HG03139 (cell line): ENCODE measurements around the gene AMDHD1.
"Not testable (repeated sequence)": the region's sequence is repeated elsewhere in the genome, so short reads cannot be mapped to it uniquely, and the experiment has no call there.

ENCODE experiments used
- ATAC-seq: cut with Tn5 transposase; IDR thresholded peaks from one replicate; pipeline ENCODE4 v1.9.1; 2021; ENCODE audit not compliant: unreplicated experiment

Gene AMDHD1

DNA sequence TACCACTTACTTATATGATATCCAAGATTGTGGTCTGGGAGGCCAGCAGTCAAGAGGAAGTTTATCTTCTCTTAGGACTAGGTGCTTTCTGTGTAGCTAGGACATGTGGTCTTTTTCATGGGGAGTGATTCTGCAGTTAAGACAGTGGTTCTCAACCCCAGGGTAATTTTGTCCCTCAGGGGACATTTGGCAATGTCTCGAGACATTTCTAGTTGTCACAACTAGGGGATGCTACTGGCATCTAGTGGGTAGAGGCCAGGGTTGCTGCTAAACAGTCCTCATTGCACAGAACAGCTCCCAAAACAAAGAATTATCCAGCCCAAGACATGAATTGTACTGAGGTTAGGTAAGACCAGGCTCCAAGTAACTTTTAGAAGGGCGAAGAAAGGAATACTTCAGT, 20.0 kb downstream of the AMDHD1 start:
- no peak for ATAC-seq

DNA sequence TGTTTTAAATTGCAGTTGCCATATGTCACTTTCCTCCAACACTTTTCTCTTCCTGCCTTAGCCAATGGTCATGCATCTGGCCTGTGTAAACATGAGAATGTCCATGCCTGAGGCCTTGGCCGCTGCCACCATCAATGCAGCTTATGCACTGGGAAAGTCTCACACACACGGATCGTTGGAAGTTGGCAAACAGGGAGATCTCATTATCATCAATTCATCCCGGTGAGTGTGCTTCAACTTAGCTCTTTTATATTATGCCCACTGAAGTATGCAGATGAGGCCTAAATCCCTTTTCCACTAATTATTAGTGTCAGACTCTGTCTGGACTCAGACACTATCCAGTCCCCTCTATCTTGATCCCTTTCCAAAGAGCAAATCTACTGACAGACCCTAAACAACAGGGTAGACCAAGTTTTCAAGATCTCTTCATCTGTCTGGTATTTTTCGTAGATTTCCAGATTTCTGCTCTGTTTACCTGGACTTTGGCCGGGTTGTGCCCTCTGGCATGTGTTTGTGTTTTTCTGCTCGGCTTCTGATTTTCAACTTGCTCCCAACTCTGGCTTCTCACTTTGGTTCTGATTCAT, 23.2 kb downstream of the AMDHD1 start:
- no peak for ATAC-seq

DNA sequence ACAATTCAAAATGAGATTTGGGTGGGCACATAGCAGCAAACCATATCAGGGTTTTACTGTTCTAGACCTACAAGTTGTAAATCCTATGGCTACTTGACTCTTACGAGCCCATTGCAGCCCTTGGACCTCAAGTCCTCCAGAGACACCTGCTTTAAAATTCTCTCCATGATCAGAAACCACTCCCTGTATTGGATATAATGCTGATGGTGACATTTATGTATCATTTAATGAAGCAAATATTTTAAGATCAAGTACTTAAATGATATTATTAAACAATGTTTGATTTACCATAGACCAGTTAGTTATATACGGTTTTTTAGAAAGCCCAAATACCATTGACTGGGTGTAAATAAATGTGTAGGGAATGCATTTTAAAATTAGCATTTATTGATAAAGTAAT, 24.2 kb downstream of the AMDHD1 start:
- ATAC-seq, result no peak

DNA sequence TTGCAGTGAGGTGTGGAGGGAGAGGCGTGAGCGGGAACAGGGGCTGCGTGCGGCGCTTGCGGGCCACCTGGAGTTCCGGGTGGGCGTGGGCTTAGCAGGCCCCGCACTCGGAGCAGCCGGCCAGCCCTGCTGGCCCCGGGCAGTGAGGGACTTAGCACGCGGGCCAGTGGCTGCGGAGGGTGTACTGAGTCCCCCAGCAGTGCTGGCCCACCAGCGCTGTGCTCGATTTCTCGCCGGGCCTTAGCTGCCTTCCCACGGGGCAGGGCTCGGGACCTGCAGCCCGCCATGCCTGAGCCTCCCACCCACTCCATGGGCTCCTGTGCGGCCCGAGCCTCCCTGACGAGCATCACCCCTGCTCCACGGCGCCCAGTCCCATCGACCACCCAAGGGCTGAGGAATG, 26.0 kb downstream of the AMDHD1 start:
- ATAC-seq, result not testable (repeated sequence)

DNA sequence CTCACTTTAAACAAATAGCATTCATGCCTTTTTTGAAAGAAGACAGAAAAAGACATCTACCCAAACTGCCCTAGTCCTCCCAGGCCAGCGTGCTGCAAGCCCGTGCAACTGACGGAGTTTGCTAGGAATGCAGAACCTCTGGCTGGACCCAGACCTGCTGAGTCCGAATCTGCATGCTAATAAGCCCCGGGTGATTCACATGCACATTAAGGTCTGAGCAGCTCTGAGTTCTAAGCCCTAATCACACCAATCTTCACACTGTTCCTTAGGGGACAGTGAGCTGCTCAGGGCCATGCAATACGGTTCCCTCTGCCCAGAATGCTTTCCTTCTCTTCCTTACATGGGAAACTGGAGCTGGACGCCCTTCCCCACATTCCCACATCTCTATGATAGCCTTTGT, 27.8 kb downstream of the AMDHD1 start:
- ATAC-seq, result no peak

DNA sequence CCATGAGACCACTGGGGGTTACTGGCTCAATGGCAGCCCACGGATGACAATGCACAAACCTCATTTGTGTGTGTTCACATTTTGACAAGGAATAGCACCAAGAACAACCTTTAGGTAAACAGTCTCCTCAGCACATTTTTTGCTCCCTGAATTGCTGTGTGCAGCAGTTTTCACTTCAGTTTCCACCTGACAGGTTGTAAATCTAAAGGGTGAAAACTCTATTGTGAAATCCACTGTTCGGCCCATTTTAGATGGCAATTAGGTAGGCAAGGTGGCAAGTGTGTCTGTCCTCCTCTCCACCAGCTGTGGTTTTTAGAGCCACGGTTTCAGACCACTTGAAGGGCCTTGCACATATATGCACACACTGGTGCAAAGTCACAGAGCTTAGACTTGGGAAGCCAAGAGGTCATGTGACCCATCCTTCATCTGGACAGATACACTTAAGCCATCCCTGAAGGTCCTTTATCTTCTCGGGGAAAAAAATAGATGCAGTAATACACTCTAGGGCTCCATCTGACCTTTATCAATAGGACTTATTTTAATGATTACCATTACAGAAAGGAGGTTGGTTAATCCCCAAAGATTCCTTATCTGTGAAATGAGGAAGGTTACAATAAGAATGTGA, 29.8 kb downstream of the AMDHD1 start:
- ATAC-seq, result no peak

DNA sequence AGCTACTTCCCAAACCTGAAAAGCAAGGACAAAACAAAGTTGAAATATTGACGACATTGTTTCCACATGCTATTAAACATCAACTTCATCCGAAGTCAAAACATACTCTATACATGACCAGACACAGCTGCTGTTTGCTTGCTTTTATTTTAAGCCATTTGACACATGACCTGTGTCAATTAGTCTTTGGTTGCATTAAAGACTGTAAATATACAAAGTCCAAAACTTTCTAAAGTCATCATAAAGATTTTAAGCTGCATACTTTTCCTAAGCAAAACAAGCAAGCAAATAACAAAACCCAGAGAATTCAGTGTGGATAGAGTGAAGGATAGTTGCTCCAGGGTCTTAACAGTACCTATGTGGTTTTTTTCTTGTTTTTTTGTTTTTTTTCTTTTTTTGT, 31.2 kb downstream of the AMDHD1 start:
- ATAC-seq, result no peak

DNA sequence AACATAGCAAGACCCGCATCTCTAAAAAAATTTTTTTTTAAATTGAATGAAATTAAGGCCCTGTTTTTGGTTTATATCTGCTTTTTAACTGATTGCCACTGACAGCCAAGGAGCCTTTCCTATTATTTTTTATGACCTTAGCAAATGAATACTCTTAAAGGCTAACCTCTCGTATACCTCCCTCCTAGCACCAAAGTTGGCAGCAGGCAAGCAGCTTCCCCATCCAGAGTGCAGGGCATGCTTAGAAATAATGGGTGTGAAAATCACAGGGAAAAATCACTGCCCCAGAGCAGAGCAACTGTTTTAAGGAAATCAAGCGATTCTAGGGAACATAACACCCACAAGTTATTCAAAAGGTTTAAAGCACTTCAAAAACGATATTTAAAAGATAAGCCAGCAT, 32.4 kb downstream of the AMDHD1 start:
- no peak for ATAC-seq

DNA sequence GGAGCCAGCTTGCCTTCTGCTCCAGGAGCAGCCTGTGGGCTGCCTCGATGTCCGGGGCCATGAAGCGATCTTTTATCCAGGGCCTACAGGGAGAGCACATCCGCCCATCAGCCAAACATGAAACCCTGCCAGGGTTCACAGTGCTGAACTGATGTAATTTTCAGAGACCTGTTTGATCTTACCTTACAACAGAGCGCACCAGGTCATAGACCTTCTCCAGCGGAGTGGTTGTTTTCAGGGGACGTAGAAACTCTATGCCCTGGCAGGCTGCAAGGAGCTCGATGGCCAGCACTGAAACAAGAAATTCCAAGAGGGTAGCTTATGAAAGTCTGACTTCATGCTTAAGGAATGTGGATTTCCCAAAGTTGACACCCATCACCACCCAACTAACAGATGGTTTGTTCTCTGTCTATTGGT, 33.3 kb downstream of the AMDHD1 start:
- no peak for ATAC-seq

DNA sequence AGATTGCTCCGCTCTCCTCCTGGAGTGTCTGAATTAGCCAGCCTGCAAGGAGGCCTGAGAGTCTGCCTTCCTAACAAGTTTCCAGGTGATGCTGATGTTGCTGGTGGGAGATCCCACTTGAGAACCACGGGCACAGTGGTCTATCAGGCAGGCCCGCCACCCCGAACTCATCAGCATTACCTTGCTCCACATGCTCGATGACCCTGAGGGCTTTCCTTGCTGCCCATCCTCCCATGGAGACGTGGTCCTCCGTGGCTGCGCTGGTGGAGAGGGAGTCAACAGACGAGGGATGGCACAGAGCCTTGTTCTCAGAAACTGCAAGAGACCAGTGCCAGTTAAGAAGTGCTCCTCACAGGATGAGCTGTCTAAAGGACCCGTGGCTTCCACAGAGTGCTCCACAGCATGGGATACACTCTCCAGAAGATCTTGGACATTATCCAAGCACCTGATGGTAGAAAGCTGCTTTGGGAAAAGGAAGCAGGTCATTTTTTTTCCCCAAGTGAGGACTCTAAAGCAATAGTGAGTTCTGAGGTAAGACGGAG, 34.7 kb downstream of the AMDHD1 start:
- ATAC-seq, result no peak

DNA sequence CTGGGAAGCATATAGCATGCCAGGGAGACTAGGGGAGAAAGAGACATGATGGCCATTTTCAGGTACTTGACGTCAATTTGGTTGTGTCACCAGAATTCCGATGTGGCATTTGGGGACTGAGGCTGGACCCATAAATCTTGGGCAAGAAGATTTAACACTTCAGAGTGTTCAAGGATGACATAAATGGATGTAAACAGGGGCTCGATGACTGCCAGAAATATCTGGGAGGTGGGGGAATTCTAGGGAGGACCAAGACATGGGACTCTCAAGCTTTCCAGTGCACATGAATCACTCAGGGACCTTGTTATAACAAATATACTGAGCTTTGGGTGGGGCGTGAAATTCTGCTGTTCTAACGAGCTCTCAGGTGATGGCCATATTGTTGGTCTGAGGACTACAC, 35.2 kb downstream of the AMDHD1 start:
- no peak for ATAC-seq

DNA sequence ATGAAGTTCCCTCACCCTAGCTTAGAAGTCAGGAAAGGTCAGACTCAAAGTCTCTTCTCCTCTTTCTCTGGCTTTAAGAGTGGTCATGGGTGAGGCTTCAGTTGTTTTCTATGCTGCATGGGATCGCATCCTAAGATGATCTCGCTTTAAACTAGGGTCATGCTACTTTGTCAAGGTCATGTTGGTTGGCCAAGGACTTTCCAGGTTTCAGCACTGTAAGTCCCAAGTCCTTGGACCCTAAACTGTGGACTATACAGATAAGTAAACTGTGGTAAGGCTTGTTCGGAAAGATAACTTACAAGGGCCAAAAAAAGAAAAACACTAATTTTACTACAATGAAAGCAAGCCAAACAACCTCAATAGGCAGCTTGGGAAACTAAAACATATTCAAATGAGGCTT, 35.6 kb downstream of the AMDHD1 start:
- no peak for ATAC-seq

DNA sequence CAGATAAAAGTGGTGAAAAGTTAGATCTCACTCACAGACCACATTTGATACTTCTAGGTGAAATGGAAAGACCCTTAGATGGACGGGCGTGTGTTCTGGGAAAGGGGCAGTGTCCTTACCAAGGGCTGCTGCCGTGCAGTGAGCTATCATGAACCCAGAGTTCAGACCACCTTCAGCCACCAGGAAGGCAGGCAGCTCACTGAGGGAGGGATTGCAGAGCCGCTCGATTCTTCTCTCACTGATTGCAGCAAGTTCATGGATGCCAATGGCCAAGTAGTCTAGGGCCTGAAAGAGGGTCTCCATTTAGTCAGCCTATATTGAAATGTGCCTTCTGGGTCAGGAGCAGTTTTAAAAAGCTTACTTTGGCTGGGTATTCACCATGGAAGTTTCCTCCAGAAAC, 37.3 kb downstream of the AMDHD1 start:
- no peak for ATAC-seq

DNA sequence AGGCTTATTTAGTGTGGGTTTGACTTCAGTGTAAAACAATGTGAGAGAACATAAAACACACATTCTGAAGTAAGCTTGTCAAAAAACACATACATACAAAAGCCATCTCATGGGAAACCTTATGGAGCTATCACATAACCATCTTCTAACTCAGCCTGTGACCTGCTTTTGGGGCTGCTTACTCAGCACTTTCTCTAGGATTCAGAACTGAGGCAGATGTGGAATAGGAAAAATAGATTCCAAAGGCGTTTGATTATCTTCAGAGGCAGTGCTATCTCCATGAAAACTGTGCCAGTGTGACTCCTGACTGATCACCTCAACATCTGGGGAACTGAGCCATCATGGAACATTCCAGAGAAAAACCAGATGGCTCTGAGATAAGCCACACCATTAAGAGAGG, 39.5 kb downstream of the AMDHD1 start:
- no peak for ATAC-seq

DNA sequence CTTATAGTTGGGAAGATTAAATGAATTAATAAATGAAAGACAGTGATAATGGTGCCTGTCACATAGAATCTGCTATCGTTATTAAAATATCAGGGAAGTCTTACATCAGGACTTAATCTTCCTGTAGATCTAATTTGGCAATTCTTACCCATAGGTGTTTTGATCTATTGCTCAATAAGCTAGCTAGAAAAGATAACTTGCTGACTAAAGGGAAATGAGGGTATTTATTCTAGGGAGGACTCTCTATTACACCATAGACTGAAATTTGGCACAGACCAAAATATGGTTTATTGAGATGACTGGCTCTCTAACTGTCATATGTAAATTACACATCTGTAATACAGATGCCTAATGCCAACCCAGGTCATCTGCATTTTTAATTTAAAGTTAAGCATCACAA, 41.6 kb downstream of the AMDHD1 start:
- ATAC-seq, result no peak

DNA sequence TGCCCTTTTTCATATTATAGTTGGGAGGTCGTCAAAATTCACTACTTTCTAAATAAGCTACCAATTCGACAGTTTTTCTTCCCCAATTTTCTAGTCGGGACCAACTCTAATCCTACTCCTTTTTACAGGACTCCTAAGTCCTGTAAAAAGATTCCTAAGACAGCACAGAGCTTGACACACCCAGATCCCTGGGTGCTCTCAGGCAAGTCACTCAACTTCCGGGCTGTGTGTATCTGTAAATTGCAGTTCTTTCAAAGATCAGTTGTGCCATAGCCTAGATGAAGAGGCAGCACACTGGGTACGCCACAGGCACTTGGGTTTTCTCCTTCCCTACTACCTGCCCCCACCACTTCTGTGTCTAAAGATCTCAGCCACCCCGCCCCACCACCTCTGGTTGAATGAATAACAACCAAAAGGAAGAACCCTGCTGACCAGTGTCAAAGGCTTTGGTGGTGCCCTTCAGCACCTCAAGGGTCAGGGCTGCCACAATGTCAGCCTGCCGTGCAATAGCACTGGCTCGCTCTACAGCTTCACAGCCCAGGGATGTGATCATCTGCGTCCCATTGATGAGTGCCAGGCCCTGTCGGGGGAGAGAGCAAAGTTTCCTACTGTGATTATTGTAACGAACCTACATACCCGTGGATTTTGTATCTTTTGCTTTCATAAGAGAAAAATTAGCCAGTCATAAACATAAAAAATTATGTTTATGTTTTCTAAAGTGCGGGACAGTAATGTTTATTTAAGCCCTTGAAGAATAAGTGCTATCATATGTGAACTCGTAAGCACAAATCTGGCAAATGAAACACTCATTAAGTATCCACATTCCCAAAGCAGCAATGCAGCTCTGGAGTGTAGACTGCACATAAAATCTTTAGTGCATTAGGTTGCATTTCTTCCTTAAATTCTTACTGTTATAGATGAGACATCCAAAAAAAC, 43.8 kb downstream of the AMDHD1 start:
- no peak for ATAC-seq

DNA sequence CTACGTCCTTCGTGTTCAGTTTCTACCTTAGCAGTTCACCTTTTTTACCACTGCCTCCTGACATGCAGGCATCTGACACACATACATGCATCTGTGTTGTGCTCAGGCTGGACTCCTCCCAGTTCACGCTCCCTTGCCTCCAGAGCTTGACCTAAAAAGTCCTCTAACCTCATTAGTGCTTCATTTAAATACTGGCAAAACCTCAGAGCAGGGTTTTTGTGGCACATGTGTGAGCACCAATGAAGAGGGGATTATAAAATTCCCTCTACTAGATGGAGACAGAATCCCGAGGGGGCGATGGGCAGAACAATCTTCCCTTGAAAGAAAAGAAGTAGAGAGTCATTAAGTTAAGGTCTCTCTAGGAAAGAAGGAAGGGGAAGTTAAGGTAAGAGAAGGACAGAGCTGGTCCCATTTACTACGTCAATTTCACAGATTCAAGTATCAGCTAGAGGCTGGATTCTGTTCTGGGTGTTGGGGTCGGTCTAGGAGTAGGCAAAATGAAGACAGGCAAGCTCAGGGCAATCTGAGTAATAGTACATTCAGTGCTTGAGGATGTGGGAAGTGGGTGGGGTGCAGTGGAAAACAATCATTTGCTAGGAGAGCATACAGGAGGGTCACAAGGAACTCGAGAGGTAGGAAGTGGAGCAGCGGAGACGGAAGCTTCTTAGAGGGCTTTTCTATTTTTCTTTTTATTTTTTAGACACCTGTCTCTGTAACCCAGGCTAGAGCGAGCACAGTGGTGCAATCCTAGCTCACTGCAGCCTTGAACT, 45.6 kb downstream of the AMDHD1 start:
- ATAC-seq, result no peak

DNA sequence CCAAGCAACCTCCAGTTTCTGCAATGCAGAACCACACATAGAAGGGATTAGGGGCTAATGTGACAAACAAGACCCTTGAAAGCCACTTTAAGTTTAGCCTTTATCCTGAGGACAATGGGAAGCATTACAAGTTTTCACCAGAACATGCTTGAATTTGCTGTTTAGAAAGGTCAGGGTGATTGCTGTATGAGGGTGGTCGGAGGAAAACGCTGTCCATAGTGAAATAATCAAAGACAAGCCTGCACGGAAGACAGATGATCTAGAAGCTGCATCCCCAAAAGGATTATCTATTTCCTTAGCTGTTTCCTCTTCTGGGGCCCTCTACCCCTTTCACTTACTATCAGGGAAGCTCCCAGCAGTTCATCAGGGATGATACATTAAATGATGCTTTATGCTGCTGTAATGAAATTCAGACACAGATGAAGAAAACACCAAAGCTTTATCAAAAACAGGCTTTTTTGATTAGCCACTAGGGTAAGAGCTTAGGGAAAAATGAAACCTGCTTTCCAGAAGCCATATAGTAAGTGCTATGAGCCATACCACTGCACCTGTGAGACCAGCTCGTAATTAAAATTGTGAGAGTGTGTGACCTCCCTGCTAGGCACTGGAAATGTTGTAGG, 46.5 kb downstream of the AMDHD1 start:
- no peak for ATAC-seq

DNA sequence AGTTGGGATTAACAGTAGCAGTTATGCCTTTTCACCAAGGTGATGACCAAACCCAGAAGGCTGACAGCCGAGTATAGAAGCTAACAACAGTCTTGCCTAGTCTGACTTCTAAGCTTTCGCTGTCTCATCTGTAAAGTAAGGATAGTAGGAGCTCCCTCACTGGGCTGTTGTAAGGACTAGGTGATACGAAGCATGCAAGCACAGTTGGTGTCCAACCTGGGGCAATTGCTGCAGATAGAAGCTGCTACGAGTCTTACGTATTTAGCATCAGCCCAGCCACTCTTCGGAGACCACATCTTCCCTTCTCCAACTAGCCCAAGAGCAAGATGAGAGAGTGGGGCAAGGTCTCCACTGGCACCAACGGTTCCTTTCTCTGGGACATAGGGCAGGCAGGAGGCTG, 47.0 kb downstream of the AMDHD1 start:
- no peak for ATAC-seq

DNA sequence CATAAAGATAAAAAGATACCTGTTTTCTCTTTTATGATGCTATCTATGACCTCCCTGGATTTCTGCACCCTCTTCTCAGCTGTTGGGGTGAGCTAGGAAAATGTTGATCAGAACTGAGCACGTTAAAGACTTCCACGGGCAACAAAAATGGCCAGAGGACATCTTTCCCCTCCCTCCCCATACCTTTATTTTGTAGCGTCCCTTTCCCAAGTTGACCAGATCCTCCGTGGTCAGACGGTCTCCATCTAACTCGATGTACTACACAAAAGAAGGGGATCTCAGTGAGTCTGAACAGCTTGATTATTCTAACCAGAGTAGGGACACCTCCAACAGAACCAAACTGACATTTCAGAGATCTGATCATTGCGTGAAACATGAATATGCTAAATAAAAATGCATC, 50.8 kb downstream of the AMDHD1 start:
- no peak for ATAC-seq

DNA sequence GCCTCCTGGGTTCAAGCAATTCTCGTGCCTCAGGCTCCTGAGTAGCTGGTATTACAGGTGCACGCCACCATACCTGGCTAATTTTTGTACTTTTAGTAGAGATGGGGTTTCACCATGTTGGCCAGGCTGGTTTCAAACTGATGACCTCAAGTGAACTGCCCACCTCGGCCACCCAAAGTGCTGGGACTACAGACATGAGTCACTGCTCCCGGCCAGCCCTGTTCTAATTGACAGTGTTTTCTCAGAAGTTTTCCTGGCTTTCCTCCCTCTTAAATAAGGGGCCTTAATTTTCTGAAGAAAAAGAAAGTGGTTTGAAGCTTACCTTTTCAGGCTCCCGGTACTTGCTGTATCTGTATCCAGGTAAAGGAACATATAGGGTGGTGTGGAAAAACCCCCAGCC, 51.3 kb downstream of the AMDHD1 start:
- no peak for ATAC-seq
